ENCODE results near the gene CHST11. TPM values are rescaled to one million over a fixed set of nuclear protein-coding genes. Genes with fewer than 3 reads are reported as not detected.

Gene CHST11
- total and polyA plus RNA-seq, 3 donors from 2014 or later: 5.1 to 36.9 (median 23.9) TPM

DNA sequence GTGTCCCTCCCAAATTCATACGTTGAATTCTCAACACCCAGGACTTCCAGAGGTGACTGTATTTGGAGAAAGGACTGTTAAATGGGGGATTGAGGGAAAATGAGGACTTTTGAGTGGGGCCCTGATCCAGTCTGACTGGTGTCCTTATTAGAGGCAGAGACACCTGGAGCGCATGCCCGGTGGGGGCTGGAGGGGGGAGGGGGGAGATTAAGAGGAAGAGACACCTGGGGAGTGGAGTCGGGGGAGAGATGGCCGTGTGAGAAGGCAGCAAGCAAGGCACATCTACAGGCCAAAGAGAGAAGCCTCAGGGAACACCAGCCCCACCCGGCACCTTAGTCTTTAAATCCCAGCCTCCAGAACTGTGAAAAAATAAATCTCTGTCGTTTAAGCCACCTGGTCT, 291.6 kb downstream of the CHST11 start:
- intact Hi-C loops (cut with DNase I; ENCODE audit: low total_unique reads): no loop called here
- no peak overlapping the region for H3K4me3 ChIP-seq
- no peak for DNase-seq
- H3K27ac ChIP-seq: no peak overlapping the region
- no peaks in the 10 kb centered on the region for H3K27me3 ChIP-seq
- no peaks in the 10 kb centered on the region for H3K36me3 ChIP-seq (ENCODE audit: low read depth, missing control alignments)
- no peaks in the 10 kb centered on the region for H3K4me1 ChIP-seq
- TF ChIP-seq, protein P1, sequence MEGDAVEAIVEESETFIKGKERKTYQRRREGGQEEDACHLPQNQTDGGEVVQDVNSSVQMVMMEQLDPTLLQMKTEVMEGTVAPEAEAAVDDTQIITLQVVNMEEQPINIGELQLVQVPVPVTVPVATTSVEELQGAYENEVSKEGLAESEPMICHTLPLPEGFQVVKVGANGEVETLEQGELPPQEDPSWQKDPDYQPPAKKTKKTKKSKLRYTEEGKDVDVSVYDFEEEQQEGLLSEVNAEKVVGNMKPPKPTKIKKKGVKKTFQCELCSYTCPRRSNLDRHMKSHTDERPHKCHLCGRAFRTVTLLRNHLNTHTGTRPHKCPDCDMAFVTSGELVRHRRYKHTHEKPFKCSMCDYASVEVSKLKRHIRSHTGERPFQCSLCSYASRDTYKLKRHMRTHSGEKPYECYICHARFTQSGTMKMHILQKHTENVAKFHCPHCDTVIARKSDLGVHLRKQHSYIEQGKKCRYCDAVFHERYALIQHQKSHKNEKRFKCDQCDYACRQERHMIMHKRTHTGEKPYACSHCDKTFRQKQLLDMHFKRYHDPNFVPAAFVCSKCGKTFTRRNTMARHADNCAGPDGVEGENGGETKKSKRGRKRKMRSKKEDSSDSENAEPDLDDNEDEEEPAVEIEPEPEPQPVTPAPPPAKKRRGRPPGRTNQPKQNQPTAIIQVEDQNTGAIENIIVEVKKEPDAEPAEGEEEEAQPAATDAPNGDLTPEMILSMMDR (IDR thresholded peaks at IDR 0.05): no peak
- TF ChIP-seq POLR2A (IDR thresholded peaks at IDR 0.05): no peak
- no peaks in the 10 kb centered on the region for H3K9me3 ChIP-seq
- WGBS, 2 donors: 65 to 66% methylated on average over 7 of the region's 7 CpGs

DNA sequence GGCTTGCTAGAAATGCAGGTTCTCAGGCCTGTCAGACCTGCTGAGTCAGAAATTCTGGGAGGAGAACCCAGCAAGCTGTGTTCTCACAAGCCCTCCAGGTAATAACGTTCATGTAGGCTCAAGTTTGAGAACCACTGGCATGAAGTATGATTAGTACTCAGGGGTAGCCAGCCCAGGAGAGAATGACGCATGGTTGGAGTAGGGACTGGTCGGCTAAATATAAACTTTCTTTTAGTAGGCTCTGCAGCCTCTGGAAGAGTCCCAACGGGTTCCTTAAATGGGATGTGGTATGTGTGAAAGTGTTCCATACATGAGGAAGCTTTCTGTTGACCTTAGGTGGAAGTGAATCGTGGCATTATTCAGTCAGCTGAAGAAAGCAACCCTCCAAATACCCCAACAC, 292.0 kb downstream of the CHST11 start:
- H3K4me1 ChIP-seq: no peaks in the 10 kb centered on the region
- TF ChIP-seq, protein P1 (IDR thresholded peaks at IDR 0.05): no peak
- TF ChIP-seq POLR2A (IDR thresholded peaks at IDR 0.05): no peak
- no peaks in the 10 kb centered on the region for H3K36me3 ChIP-seq (ENCODE audit: low read depth, missing control alignments)
- H3K27me3 ChIP-seq: no peaks in the 10 kb centered on the region
- WGBS, 2 donors: 39 to 65% methylated on average over 5 of the region's 5 CpGs
- DNase-seq: no peak
- no peaks in the 10 kb centered on the region for H3K9me3 ChIP-seq
- intact Hi-C loops (cut with DNase I; ENCODE audit: low total_unique reads): no loop called here
- H3K27ac ChIP-seq: no peak overlapping the region
- H3K4me3 ChIP-seq: no peak overlapping the region

DNA sequence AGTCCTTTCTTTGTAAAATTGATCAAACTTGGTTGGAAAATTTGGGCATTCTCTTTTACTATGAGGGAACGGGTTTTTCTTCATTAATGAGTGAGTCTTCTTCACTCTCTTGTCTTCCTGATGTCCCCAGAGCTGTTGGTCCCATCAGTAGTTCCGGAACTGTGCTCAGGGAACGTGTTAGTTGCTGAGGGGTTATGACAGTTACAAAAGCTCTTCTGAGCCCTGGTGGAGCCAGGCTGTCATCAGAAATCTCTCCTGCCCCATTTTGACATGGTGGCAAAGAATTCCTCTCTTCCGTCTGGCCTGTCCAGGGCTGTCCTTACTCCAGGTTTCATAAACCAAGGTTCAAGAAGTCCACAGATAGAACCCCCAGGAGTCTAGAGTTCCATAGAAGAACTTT, 292.8 kb downstream of the CHST11 start:
- Histone ChIP-seq H3K4me1 (no peaks in the 10 kb centered on the region), H3K27ac (no peak overlapping the region), H3K4me3 (no peak overlapping the region), H3K9me3 (no peaks in the 10 kb centered on the region), H3K36me3 (ENCODE audit: low read depth, missing control alignments) (no peaks in the 10 kb centered on the region), H3K27me3 (no peaks in the 10 kb centered on the region)
- intact Hi-C loops (cut with DNase I; ENCODE audit: low total_unique reads): no loop called here
- no peak for DNase-seq
- WGBS, 2 donors: 90 to 94% methylated on average over 4 of the region's 4 CpGs
- TF ChIP-seq POLR2A (IDR thresholded peaks at IDR 0.05): no peak
- TF ChIP-seq, protein P1 (IDR thresholded peaks at IDR 0.05): no peak

DNA sequence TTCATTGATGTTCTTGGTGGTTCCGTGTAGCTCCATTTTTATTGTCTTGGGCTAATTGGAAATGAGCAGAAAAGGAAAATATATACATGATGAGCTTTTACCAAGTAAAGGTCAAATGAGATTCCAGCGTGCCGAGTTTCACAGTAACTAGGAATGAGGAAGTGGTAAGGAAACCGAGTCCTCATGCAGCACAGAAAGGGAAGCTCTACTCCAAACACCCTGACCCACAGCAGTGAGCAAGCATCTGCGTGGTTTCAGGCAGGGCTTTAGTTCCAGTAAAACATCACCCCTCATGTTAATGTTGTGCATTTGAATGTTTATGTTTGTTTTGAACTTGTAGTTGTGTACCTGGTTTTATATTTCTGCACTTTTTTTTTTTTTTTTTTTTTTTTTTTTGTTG, 293.3 kb downstream of the CHST11 start:
- DNase-seq: no peak
- 89% methylated on average over 5 of the region's 5 CpGs for WGBS, 2 donors

DNA sequence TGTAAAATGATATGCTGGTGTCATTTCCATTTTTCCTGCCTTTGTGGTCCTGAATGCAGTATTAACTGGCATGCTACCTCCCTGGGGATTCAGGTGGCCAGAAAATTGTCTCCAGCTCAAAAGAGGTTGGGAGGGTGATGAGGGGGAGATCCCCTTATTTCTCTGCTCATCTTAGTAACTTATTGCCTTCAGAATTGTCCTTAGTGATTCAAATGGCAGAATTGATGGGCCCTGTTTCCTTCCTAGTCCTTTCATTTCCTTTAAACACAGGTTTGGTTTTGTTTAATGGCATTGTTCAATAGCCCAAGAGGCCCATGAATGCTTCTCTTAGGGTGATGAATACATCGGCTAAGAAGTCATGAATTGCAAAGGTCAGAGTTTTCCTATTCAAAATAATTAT, 294.4 kb downstream of the CHST11 start:
- 83 to 88% methylated on average over 1 of the region's 1 CpG for WGBS, 2 donors
- no peaks in the 10 kb centered on the region for H3K27me3 ChIP-seq
- no peaks in the 10 kb centered on the region for H3K9me3 ChIP-seq
- DNase-seq: no peak
- no peak overlapping the region for H3K27ac ChIP-seq
- no peaks in the 10 kb centered on the region for H3K36me3 ChIP-seq (ENCODE audit: low read depth, missing control alignments)
- intact Hi-C loops (cut with DNase I; ENCODE audit: low total_unique reads): no loop called here
- H3K4me1 ChIP-seq: no peaks in the 10 kb centered on the region
- no peak for TF ChIP-seq POLR2A (IDR thresholded peaks at IDR 0.05)
- TF ChIP-seq, protein P1 (IDR thresholded peaks at IDR 0.05): no peak
- H3K4me3 ChIP-seq: no peak overlapping the region

More for the DNA sequence above, 293.3 kb downstream of the CHST11 start:
- H3K27me3 ChIP-seq: no peaks in the 10 kb centered on the region
- H3K4me3 ChIP-seq: no peak overlapping the region
- no peaks in the 10 kb centered on the region for H3K36me3 ChIP-seq (ENCODE audit: low read depth, missing control alignments)
- no peaks in the 10 kb centered on the region for H3K4me1 ChIP-seq
- H3K9me3 ChIP-seq: no peaks in the 10 kb centered on the region
- intact Hi-C loops (cut with DNase I; ENCODE audit: low total_unique reads): no loop called here
- H3K27ac ChIP-seq: no peak overlapping the region
- no peak for TF ChIP-seq POLR2A (IDR thresholded peaks at IDR 0.05)
- TF ChIP-seq, protein P1 (IDR thresholded peaks at IDR 0.05): no peak
